RWPE1 (cell line): ENCODE measurements around the gene SEC14L5.

Experiments
- CTCF ChIA-PET: fragments of 350-600 bp; sonication (Branson Sonifier 250); formaldehyde crosslinking; extraction: SDS; loops from one replicate; lab custom pipeline; 2021; lab: Yijun Ruan, JAX
- POLR2A ChIA-PET: fragments of 400-600 bp; formaldehyde crosslinking; extraction: SDS; loops from one replicate; lab custom pipeline; 2020; ENCODE audit warnings: antibody characterized with exemption; ENCODE audit not compliant: low non-redundant PET; lab: Yijun Ruan, JAX
- DNase-seq: peaks from one replicate; pipeline ENCODE4 v3.0.0; 2012; ENCODE audit warnings: low spot score
- H3K27ac ChIP-seq: fragments of 450-650 bp; 2 replicates; pipeline ENCODE4 v1.5.1; 2017
- TF ChIP-seq, protein P1 (sequence below): fragments of 450-650 bp; conservative IDR thresholded peaks from 2 replicates; pipeline ENCODE4 v1.5.1; 2017; ENCODE audit warnings: low read depth, mild to moderate bottlenecking

The SEC14L5 gene

DNA sequence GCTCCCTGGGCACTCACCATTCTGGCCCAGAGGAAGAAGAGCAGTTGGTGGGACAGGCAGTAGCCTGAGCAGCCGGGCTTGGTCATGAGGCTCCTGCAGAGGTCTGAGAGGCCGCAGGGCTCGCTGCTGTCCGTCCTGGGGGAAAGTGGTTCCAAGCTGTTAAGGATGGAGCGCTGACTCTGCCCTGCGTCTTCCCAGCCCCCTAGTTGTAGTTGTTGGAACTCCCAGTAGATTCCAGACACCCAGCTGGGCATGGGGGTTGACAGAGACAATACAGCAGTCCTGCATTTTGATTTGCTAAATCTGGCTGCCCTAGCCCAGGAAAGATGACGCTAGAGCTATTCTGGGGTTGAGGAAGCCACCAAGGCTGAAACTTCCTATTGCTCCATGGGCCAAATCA, 100.3 kb downstream of the SEC14L5 start:
- CTCF ChIA-PET = no interaction called here
- POLR2A ChIA-PET = interaction anchor here (0.6 kb wide), 1 partner anchor 11 kb away, joined by 4 read pairs; no protein-coding TSS in a partner anchor
- TF ChIP-seq, protein P1, sequence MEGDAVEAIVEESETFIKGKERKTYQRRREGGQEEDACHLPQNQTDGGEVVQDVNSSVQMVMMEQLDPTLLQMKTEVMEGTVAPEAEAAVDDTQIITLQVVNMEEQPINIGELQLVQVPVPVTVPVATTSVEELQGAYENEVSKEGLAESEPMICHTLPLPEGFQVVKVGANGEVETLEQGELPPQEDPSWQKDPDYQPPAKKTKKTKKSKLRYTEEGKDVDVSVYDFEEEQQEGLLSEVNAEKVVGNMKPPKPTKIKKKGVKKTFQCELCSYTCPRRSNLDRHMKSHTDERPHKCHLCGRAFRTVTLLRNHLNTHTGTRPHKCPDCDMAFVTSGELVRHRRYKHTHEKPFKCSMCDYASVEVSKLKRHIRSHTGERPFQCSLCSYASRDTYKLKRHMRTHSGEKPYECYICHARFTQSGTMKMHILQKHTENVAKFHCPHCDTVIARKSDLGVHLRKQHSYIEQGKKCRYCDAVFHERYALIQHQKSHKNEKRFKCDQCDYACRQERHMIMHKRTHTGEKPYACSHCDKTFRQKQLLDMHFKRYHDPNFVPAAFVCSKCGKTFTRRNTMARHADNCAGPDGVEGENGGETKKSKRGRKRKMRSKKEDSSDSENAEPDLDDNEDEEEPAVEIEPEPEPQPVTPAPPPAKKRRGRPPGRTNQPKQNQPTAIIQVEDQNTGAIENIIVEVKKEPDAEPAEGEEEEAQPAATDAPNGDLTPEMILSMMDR = no peak
- H3K27ac ChIP-seq = no peak overlapping the region
- DNase-seq = no peak

DNA sequence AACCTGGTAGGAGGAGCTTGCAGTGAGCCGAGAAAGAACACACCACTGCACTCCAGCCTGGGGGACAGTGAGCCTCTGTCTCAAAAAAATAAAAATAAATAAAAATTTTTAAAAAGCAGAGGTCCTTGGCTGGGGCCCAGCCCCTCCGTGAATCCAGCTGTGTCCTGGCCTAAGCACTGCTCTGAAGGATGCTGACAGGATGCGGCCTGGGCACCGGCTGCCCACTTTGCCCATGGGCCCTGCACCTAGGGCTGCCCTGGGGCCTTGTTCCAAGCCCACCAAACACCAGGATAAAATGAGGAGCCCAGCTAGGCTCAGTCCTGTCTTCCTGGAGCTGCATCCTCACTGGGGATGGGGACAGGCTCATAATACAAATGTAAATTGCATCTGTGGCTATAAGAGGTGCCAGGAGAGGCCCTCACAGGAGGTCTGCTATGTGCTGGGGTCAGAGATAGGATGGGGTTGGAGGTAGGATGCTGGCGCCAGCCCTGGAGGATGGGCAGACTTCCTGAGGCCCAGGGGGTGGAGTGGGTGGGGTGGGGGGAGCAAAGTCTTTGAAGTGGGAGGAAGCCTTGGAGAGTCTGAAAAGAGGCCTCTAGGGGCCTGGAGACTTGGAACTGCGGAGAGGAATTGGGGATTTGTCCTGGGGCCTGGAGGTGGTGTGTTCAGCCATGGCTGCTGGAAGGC, 101.4 kb downstream of the SEC14L5 start:
- ChIA-PET CTCF (no interaction called here), POLR2A (no interaction called here)
- no peak overlapping the region for H3K27ac ChIP-seq
- TF ChIP-seq, protein P1 = no peak
- DNase-seq = no peak

GRCh38 chr16:5060073-5060641, 102.0 kb downstream of the SEC14L5 start:
- ChIA-PET CTCF (interaction anchor here (0.6 to 0.7 kb wide), 2 partner anchors 11 to 43 kb away, joined by 3 read pairs; no protein-coding TSS in a partner anchor), POLR2A (no interaction called here)
- TF ChIP-seq, protein P1 = no peak
- no peak overlapping the region for H3K27ac ChIP-seq
- DNase-seq = no peak

- CTCF ChIA-PET = no interaction called here
- H3K27ac ChIP-seq = no peak overlapping the region
- TF ChIP-seq, protein P1 = no peak
- POLR2A ChIA-PET = no interaction called here
- no peak for DNase-seq
Observed at GRCh38 chr16:5062051-5062450, 103.9 kb downstream of the SEC14L5 start.

DNA sequence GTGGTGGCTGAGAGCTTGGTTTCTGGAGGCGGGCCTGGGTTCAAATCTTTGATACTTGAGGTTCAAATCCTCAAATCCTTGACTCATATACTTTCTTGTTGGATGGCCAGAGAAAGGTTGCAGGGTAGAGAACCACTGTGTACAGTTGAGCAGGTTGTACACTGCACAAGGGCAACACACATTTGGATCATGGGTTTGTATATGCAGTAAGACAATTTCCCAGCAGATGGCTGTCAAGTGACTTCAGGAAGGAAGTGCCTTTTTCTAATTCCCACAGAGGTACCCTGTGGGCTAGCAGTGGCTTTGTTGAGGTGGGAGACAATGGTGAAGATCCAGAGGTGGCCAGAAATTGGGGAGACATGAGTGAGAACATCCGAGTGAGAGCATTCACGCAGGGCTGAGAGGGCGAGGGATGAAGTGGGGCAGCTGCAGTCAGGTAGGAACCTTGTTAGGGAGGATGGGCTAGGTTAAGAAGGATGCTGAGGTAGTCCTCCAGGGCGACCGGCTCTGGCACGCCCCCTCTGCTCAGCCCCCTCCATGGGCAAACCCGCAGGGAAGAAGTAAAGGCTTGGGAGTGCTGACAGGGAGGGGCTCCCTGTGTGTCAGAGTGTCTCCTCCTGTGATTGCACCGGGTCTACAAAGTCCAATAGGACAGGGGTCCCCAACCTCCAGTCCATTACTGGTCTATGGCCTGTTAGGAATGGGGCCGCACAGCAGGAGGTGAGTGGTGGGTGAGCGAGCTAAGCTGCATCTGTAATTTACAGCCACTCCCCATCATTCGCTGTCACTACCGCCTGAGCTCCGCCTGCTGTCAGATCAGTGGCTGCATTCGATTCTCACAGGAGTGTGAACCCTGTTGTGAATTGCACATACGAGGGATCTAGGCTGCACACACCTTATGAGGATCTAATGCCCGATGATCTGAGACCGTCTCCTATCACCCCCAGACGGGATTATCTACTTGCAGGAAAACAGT, 104.9 kb downstream of the SEC14L5 start:
- ChIA-PET POLR2A (interaction anchor here (0.6 kb wide), 1 partner anchor 11 kb away, joined by 11 read pairs; no protein-coding TSS in a partner anchor), CTCF (no interaction called here)
- DNase-seq = no peak
- no peak overlapping the region for H3K27ac ChIP-seq
- TF ChIP-seq, protein P1 = no peak

DNA sequence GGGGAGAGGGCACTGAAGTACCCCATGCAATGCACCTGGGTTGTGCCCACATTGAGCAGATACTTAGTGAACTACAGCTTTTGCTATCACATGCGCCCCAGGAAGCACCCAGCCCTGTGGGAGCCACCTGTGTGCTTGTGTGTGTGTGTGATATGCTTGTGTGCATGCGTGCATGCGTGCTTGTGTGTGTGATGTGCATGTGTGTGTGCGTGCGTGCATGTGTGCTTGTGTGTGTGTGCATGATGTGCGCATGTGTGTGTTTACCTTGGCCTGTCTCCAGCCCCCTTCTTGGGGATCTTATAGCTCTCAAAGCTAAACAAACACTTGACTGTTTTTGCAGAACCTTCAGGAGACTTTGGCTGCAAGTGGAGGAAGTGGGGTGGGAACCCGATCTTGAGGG, 106.8 kb downstream of the SEC14L5 start:
- CTCF ChIA-PET = no interaction called here
- TF ChIP-seq, protein P1 = no peak

More for the DNA sequence above, 106.8 kb downstream of the SEC14L5 start:
- H3K27ac ChIP-seq = no peak overlapping the region
- DNase-seq = no peak
- POLR2A ChIA-PET = no interaction called here
